Kidney epithelial cell (primary cell): ENCODE measurements around the gene TMEM37. TPM values are rescaled to one million over a fixed set of nuclear protein-coding genes. Genes with fewer than 3 reads are reported as not detected.

Source experiments
- DNase-seq: peaks from one replicate; pipeline ENCODE4 v3.0.0-alpha.2; 2010; ENCODE audit warnings: low read depth
- H3K27me3 ChIP-seq: 2 replicates; pipeline ENCODE4 v1.6.0; 2011; ENCODE audit warnings: low read length; ENCODE audit not compliant: control insufficient read depth, insufficient read depth
- H3K36me3 ChIP-seq: 2 replicates; pipeline ENCODE4 v1.5.1; 2011; ENCODE audit warnings: low read length; ENCODE audit not compliant: control insufficient read depth, insufficient read depth
- H3K4me3 ChIP-seq: 2 replicates; pipeline ENCODE4 v1.5.1; 2011; ENCODE audit warnings: low read depth, mild to moderate bottlenecking, control low read depth, low read length
- total RNA-seq: library from RNA; depleted of rRNA; stranded (reverse); fragments of >200 nt; gene quantifications from 2 replicates; pipeline ENCODE4 v1.2.3, GENCODE V29; 2015
- TF ChIP-seq, protein P1 (sequence below): IDR thresholded peaks from 2 replicates; pipeline ENCODE4 v1.5.1; 2011; ENCODE audit warnings: mild to moderate bottlenecking, moderate library complexity, low read length, control low read depth, inconsistent platforms; ENCODE audit not compliant: insufficient read depth, poor library complexity, severe bottlenecking

TMEM37 gene
- total RNA-seq, 1 donor from 2014 or later: not detected

- no peak overlapping the region for H3K4me3 ChIP-seq
- H3K36me3 ChIP-seq: no peaks in the 10 kb centered on the region
- peaks cover 6% of the 10 kb centered on the region for H3K27me3 ChIP-seq
- TF ChIP-seq, protein P1, sequence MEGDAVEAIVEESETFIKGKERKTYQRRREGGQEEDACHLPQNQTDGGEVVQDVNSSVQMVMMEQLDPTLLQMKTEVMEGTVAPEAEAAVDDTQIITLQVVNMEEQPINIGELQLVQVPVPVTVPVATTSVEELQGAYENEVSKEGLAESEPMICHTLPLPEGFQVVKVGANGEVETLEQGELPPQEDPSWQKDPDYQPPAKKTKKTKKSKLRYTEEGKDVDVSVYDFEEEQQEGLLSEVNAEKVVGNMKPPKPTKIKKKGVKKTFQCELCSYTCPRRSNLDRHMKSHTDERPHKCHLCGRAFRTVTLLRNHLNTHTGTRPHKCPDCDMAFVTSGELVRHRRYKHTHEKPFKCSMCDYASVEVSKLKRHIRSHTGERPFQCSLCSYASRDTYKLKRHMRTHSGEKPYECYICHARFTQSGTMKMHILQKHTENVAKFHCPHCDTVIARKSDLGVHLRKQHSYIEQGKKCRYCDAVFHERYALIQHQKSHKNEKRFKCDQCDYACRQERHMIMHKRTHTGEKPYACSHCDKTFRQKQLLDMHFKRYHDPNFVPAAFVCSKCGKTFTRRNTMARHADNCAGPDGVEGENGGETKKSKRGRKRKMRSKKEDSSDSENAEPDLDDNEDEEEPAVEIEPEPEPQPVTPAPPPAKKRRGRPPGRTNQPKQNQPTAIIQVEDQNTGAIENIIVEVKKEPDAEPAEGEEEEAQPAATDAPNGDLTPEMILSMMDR: no peak
- DNase-seq: no peak
Observed at GRCh38 chr2:119421741-119422140, 9.9 kb upstream of the TMEM37 start.

DNA sequence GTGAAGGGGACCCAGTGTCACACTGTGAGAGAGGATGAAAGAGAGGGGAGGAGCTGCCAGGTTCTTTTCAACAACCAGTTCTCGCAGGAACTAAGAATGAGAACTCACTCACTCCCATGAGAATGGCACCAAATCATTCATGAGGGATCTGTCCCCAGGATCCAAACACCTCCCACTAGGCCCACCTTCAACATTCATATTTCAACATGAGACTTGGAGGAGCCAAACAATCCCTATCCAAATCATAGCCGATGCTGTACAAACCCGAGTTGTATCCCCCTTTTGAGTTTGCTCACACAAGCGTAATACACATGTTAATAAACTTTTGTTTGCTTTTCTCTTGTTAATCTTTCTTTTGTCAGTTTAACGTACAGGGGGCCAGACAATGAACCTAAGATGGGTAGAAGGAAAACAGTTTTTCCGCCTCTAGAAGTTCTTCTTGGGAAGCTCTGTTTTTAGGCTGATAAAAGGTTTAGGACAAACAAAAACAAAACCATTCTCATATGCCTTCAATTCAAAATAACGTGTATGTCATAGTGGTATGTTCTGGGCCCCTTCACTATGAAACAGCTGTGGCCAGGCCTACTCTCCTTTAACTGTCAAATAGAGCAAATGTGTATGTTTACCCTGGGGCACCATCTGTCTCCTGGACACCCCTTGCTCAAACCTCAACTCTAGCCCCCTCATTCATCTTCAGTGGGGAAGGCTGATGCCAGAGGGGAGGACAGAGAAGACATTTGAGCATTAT, 9.1 kb upstream of the TMEM37 start:
- Histone ChIP-seq H3K4me3 (no peak overlapping the region), H3K36me3 (no peaks in the 10 kb centered on the region), H3K27me3 (peaks cover 13% of the 10 kb centered on the region)
- no peak for DNase-seq
- TF ChIP-seq, protein P1: no peak

- Histone ChIP-seq H3K36me3 (no peaks in the 10 kb centered on the region), H3K27me3 (peaks cover 13% of the 10 kb centered on the region), H3K4me3 (no peak overlapping the region)
- DNase-seq: no peak
- TF ChIP-seq, protein P1: no peak
Observed at GRCh38 chr2:119423108-119423444, 8.6 kb upstream of the TMEM37 start.

DNA sequence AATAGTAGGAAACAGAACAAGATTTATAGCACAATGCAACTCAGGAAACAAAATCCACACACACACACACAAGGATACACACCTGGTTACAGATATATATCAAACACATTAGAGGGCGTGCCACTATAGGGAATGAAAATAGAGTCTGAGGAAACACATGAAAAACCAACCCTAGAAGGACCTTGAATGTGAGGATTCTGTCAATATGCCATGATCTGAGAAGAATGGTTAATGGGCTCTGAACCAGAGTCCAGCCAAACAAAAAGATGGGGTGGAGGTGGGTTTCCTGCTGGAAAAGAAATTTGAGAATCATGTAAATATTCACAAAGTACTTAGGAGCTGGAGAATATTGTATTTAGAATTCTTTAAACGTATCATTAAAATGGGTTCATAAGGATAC, 7.8 kb upstream of the TMEM37 start:
- TF ChIP-seq, protein P1: no peak
- H3K4me3 ChIP-seq: no peak overlapping the region
- DNase-seq: no peak
- peaks cover 13% of the 10 kb centered on the region for H3K27me3 ChIP-seq
- no peaks in the 10 kb centered on the region for H3K36me3 ChIP-seq

DNA sequence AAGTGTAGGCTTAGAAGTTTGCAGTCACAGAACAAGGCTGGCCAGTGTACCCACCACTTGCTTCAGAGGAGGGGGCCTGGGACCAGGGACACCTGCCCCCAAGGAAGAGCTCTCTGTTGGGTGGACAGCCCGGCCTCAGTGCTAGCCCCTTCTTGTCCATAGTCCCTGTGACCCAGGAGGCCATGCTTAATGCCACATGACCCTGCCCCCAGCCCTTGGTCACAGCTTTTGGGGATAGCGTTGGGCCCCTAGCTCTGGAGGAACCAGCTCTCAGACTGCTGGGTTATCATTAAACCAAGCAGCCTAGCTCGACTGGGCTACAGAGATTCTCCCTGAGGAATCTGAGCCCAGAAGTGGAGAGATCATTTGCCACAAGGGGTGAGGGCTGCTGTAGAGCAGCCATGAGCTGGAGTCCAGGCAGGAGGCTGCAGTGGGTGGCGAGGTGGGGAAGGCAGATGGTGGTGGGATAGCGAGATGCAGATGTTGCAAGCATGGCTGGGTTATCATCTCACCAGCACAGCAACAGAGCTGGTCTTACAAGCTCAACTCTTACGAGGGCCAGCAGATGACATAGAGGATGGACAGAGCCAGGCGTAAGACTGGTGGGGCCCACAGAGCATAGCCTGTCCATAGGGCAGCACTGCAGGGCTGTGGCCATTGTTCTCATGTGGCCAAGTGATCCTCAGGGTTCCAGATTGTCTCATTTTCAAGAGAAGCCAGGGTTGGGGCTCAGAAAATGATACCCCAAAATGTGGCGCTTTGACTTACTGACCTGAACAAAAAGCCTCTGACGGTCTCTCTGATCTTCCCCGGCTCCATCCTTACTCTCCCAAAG, 7.2 kb upstream of the TMEM37 start:
- no peak for DNase-seq
- H3K4me3 ChIP-seq: no peak overlapping the region
- peaks cover 13% of the 10 kb centered on the region for H3K27me3 ChIP-seq
- TF ChIP-seq, protein P1: no peak
- no peaks in the 10 kb centered on the region for H3K36me3 ChIP-seq

DNA sequence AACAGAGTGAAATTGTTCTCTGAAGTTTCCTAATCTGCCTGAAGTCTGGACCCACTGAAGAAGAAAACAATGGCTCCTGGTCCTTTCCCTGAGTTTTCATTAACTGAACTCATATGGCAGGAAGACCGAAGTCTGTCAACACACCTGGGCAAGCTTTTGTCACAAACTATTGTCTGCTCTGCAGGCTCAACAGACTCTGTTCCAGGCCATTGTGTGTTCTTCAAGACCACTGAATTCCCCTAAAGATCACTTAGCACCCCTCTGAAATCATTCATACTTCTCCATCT, 6.6 kb upstream of the TMEM37 start:
- Histone ChIP-seq H3K4me3 (no peak overlapping the region), H3K27me3 (peaks cover 13% of the 10 kb centered on the region), H3K36me3 (no peaks in the 10 kb centered on the region)
- TF ChIP-seq, protein P1: no peak
- no peak for DNase-seq
